Measurements from ENCODE around the gene ECSIT.
"Not testable (repeated sequence)": the region's sequence is repeated elsewhere in the genome, so short reads cannot be mapped to it uniquely, and the experiment has no call there.

ECSIT gene, protein sequence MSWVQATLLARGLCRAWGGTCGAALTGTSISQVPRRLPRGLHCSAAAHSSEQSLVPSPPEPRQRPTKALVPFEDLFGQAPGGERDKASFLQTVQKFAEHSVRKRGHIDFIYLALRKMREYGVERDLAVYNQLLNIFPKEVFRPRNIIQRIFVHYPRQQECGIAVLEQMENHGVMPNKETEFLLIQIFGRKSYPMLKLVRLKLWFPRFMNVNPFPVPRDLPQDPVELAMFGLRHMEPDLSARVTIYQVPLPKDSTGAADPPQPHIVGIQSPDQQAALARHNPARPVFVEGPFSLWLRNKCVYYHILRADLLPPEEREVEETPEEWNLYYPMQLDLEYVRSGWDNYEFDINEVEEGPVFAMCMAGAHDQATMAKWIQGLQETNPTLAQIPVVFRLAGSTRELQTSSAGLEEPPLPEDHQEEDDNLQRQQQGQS

GRCh38 chr19:11528551-11529341 lies at the start of gene ECSIT:
Gene ECSIT, minus strand, starts transcription at chr19:11529134. Its CDS starts 9,964 bp downstream, at chr19:11519170.
- peak; percentile 95 for DNase-seq

GRCh38 chr19:11577451-11578257 lies 48.7 kb upstream of the ECSIT start, which contains the start of gene ACP5:
Gene ACP5, minus strand, starts transcription at chr19:11577645. Its CDS starts 328 bp downstream, at chr19:11577317.
- no peak for DNase-seq

DNA sequence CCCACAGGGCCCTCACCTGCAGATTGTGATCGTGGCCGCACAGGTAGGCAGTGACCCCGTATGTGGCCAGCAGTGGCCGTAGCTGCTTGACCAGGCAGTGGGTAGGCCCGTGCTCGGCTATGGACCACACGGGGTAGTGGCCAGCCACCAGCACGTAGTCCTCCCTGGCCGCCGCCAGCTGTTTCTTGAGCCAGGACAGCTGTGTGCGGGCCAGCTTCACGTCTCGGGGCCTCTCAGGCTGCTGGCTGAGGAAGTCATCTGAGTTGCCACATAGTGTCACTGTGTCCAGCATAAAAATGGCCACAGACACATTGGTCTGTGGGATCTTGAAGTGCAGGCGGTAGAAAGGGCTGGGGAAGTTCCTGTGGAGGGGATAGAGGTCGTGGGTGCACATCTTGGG lies 47.3 kb upstream of the ECSIT start:
- DNase-seq, result no peak

DNA sequence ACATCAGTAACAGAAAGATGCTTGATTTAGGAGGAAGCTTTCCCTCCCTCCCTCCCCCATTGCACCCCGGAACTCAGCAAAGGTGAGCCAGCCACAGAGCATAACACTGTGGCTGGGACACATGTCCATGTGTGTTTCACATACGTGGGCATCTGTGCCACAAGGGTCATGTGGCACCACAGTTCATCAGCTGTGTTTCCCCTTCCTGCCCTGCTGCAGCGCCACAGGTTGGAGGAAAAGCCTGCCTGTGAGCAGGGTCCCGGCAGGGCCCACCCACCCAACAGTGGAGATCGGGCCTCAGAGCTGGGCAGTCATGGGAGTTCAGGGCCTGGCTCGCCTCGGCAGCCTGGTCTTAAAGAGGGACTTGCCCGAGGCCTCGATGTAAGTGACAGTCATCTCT lies 45.8 kb upstream of the ECSIT start:
- DNase-seq, result no peak

GRCh38 chr19:11573763-11574162 lies 44.8 kb upstream of the ECSIT start:
- not testable (repeated sequence) for DNase-seq

DNA sequence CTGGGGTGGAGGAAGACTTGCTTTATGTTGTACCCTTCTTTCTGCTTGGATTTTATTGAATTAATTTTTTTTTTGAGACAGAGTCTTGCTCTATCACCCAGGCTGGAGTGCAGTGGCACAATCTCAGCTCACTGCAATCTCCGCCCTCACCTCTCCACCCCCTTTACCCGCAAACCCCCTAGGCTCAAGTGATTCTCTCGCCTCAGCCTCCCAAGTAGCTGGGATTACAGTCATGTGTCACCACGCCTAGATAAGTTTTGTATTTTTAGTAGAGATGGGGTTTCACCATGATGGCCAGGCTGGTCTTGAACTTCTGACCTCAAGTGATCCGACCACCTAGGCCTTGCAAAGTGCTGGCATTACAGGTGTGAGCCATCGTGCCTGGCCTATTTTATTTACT lies 44.4 kb upstream of the ECSIT start:
- DNase-seq, result not testable (repeated sequence)

DNA sequence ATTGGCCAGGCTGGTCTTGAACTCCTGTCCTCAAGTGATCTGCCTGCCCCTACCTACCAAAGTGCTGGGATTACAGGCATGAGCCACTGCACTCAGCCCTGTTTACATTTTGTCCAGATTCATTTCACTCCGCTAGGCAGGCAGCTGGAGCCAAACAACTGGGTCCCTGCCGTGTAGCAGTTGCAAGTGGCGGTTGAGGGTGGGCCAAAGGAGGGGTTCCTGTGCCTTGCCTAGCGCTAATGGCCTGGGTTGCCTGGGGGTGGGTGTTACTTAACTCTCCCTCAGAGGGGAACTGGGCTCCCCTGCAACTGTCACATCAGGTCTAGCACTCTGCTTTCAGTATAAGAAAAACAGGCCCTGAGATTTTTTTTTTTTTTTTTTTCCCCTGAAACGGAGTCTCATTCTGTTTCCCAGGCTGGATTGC lies 41.1 kb upstream of the ECSIT start:
- no peak for DNase-seq

GRCh38 chr19:11566164-11566563 lies 37.2 kb upstream of the ECSIT start:
- DNase-seq, result no peak

DNA sequence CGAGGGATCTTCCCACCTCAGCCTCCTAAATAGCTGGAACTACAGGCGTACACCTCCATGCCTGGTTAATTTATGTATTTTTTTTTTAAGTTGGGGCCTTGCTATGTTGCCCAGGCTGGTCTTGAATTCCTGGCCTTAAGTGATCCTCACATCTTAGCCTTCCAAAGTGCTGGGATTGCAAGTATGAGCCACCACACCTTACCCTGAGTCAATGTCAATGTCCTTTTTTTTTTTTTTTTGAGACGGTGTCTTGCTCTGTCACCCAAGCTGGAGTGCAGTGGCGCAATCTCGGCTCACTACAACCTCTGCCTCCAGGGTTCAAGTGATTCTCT lies 36.7 kb upstream of the ECSIT start:
- not testable (repeated sequence) for DNase-seq

DNA sequence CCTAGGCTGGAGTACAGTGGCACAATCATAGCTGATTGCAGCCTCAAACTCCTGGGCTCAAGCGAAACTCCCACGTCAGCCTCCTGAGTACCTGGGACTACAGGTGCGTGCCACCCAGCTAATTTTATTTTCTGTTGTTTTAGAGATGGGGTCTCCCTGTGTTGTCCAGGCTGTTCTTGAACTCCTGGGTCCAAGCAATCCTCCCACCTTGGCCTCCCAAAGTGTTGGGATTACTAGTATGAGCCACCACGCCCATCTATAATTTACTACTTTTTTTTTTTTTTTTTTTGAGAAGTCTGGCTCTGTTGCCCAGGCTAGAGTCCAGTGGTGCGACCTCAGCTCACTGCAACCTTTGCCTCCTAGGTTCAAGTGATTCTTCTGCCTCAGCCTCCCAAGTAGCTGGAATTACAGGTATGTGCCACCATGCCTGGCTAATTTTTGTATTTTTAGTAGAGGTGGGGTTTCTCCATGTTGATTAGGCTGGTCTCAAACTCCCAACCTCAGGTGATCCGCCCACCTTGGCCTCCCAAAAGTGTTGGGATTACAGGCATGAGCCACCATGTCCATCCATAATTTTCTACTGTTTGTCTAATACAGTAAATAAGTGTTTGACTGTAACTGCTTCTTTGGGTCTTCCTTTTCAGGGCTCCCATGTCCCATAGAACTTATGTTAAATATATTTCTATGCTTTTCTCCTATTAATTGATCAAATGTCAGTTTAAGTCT lies 35.3 kb upstream of the ECSIT start:
- DNase-seq, result not testable (repeated sequence)

DNA sequence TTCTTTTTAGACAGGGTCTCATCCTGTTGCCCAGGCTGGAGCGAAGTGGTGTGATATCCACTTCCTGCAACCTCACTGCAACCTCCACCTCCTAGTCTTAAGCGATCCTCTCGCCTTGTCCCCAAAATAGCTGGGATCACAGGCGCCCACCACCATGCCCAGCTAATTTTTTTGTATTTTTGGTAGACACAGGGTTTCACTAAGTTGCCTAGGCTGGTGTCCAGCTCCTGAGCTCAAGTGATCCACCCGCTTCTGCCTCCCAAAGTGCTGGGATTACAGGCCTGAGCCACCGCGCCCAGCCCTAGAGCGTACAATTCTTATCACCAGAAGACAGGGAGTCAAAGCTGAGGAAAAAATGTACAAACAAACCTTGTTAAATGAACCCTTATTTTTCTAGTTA lies 34.6 kb upstream of the ECSIT start:
- no peak for DNase-seq

GRCh38 chr19:11560404-11561051 lies 31.6 kb upstream of the ECSIT start:
- DNase-seq, result peak; percentile 72

DNA sequence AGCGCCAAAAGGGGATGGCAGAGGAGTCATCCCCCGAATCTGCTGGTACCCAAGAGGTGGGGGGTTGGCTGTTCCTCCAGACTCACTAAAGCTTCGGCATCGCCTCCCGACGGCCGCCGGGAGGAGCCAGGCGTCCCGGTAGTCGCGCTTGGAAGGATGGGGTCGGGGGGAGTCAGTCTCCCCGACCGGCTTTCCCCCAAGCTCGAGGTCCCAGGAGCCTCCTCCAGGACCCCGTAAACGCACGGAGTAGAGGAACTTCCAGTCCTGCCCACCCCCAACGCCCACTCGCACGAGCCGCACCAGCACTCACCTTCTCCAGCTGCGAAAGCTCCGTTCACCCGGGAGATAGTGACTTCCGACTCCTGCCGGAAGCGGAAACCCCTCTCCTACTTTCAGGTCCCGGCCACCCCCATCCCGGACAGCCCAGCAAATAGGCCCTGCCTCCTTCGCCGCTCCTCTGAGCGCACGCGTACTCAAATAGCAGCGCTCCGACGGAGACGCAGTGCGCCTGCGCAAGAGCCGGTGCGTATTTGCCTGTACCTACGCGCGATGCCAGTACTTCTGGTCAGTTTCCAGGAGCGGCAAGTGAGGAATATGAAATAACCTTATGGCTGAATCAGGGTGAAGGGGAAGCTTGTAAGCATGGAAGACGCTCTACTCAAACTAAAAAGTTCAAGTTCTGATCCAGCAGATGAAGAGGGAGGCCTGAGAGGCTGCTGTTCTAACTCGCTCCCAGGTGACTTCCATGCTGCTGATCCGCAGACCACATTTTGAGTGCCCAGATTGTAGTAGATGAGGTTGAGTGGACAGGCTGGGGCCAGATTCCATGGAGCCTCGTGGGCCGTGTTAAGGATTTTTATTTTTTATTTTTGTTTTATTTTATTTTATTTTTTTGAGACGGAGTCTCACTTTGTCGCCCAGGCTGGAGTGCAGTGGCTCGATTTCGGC lies 30.2 kb upstream of the ECSIT start, which contains the start of gene ELOF1:
Gene ELOF1 (minus strand): TSS at position 350 of the 948 bp plus-strand sequence. CDS start 4,883 bp downstream, outside the sequence.
- peak; percentile 98 for DNase-seq

DNA sequence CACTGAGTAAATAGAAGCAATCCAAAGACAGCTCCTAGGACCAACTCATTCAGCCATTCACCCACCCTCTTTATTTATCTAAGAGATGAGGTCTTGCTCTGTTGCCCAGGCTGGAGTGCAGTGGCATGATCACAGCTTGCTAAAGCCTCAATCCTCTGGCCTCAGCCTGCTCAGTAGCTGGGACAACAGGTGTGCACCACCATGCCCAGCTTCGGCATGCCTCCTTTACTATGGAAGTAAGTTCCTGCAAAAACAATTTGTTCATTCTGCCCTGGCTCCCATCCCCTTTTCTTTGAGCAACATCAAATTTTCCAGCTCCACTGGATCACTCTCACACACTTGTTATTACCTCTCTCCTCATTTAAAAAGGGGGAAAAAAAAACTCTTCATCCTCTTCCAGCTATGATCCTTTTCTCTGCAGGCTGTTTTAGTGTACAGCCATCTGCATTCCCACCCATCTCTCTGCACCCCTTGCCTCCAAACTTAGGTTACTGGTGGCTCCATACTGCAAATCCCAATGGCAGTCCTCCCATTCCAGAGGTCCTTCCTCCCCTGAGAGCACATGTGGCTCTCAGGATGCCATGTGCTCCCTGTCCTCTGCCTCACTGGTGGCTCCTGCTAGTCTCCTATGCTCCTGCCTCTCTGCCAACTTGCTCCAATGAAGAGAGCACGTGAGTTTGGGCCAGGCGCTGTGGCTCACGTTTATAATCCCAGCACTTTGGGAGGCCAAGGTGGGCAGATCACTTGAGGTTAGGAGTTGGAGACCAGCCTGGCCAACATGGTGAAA lies 27.9 kb upstream of the ECSIT start:
- DNase-seq, result no peak

GRCh38 chr19:11555246-11555645 lies 26.3 kb upstream of the ECSIT start:
- DNase-seq, result no peak

GRCh38 chr19:11554160-11554559 lies 25.2 kb upstream of the ECSIT start:
- DNase-seq, result no peak

GRCh38 chr19:11552666-11553372 lies 23.9 kb upstream of the ECSIT start:
- no peak for DNase-seq

- no peak for DNase-seq
These were observed 22.8 kb upstream of the ECSIT start for GRCh38 chr19:11551603-11552235.

Measured in stimulated activated CD4-positive, alpha-beta T cell treated with anti-CD3 and anti-CD28 coated beads, Interleukin-4, amount 100 ng/mL, for 24 hours (primary cell).